GM18499 (cell line): ENCODE measurements around the gene TNK2.

ENCODE experiments used
- ATAC-seq: cut with Tn5 transposase; IDR thresholded peaks from one replicate; pipeline ENCODE4 v1.9.1; 2021; ENCODE audit warnings: moderate number of reproducible peaks; ENCODE audit not compliant: insufficient read depth, unreplicated experiment

Gene TNK2

DNA sequence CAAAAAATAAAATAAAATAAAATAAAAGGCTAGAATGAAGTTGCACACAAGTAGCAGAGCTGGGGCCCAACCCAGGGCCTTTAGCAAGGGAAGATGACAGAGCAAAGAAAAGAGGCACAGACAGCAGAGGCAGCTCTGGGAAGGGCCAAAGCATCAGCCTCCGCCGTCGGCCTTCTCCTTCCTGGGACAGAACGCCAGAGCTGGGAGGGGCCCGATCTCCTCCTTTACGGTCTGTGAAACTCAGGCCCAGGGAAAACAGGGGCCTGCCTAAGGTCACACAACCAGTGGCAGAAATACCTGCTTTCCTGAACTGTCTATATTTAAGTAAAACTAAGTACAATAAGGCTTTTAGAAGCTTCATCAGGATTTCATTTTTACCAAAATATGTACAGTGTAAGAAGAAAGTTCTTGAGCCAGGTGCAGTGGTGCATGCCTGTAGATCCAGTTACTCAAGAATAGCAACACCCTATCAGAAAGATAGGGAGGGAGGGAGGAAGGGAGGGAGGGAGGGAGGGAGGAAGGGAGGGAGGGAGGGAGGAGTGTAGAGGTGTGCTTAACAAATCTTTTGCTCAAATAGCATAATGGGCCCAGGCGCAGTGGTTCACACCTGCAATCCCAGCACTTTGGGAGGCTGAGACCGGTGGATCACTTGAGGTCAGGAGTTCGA, 53.6 kb downstream of the TNK2 start:
- no peak for ATAC-seq

DNA sequence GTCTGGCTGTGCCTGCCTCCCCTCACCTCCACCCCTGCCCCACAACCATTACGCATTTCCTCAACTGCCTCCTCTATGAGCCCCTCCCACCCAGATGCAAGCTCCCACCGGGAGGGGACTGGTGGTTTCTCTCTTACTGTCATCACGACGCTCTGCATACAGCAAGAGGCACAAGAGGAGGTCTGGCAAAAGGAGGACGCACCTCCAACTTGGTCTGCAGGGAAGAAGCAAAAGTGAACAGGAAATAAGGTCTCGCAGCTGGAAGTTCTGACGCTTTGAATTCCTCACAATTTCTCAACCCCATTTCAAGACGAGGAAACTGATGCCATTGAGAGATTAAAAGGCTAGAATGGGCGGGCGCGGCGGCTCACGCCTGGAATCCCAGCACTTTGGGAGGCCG, 54.4 kb downstream of the TNK2 start:
- no peak for ATAC-seq

DNA sequence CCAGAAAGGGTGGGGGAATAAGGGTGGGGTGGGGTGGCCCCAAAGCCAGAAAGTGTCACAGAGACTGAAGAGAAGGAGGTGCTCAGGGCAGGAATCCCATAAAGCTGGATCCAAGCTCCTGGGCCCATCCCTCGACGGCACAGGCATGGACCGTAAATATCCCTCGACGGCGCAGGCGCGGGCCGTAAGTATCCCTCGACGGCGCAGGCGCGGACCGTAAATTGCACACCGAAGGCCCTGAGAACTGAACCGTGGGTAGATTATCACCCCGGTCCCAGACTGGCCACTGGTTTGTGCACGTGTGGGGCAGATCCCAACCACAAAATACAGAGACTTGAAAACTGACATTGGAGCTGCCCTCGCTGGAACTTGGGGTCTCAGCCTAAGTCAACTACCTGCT, 55.3 kb downstream of the TNK2 start:
- ATAC-seq: no peak

DNA sequence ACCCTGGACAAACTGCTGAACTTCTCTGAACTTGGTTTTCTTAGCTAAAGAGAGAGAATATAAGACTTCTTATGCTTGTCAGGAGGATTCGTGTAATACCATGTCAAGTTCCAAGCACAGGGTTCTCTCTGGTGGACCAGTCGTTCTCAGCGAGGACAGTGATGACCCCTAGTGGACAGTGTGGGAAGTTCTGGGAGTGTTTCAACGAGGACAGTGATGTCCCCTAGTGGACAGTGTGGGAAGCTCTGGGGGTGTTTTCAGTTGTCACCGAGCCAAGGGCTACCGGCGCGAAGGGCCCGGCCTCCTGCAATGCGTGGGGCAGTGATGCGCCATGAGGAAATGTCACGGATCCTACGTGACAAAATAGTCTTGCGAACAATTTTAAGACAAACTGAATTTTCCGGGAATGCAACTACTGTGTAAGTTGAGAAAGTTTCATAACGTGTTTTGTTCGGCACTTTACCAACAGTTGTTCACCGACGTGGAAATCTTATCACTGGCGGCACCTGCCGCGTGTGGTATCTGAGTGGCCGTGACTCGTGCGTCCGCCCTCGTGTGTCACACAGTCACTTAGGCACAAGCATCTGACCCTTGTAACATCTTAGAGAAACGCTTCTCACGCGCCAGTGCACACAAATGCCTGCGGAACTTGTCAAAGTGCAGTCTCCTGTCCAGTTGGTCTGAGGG, 57.4 kb downstream of the TNK2 start:
- peak; percentile 62 for ATAC-seq

DNA sequence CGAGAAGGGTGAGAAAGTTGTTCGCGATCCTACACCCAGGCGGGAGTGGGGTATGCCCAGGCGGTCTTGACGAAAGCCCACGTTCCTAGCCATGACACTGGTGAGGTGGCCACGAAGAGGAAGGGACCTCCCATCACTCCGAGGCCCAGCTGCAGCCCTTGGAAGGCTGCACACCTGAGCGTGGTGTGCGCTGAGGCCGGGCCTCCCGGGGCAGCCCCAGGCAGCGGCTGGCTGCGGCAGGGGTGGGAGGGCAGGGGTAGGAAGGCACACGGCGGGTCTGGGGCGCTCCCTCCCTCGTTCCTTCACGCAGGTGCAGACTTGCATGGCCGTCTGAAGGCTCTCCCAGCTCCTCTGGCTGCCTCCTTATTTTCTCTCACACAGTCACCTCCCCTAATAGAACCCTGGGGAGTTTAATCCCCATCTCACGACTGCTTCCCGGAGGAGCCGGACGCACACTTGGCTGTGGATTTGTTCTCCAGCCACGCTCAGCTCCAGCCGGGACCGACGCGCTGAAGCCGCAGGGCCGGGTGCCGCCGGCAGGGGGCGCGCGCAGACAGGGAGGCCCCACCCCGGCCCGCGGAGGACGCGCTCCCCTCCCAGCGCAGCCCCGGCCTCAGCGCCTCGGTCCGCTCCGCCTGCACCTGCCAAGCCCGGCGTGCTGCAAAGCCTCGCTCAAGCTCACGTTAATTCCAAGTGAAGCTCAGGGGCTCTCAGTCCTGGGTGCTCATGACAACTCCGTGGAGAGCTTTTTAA, 58.9 kb downstream of the TNK2 start:
- ATAC-seq: no peak

DNA sequence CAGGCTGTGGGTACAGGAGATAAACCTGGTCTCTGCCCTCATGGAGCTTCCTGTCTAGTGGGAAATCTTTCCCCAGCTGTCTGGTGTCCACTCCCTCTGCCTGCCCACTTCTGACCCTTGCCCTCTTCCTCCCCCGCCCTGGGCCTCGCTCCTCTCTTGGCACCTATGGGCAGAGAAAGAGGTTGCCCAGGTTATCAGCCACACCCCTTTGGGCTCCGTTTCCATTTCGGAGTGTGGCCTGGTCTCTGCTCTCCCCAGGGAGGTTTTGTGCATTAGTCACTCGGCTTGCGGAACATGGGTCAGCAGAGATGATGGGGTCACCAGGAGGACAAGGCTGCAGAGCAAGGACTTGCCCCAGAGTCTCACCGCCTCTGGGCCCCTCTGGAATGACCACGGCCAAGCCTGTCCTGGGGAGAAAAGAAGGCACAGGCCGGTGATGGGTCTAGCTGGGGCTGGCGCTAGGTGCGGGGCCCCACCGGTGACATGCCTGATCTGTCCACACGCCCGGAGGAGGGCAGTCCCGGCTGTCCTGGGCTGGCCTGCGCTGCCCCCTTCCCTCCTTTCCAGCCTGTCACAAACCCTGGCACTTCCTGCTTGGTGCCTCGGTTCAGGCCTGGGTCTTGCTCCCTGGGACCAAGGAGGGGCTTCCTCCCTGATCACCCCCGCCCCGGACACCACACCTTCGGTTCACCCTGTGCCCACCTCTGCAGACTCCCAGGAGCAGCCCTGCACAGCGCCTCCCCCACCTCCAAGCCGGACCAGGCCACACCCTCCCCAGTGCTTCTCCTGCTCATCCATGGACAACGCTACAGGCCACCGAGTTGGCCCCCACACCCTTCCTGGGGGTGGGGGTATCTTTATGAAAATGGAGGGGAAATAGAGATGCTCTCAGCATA, 61.0 kb downstream of the TNK2 start:
- no peak for ATAC-seq

DNA sequence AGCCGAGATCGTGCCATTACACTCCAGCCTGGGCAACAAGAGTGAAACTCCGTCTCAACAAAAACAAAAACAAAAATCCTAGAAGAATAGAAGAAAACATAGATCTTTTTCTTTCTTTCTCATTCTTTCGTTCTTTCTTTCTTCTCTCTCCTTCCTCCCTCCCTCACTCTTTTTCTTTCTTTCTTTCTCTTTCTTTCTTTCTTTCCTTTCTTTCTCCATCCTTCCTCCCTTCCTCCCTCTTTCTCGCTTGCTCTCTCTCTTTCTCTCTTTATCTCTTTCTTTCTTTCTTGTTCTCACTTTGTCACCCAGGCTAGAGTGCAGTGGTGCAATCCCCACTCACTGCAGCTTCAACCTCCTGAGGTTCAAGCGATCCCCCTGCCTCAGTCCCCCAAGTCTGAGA, 62.9 kb downstream of the TNK2 start:
- ATAC-seq: no peak

DNA sequence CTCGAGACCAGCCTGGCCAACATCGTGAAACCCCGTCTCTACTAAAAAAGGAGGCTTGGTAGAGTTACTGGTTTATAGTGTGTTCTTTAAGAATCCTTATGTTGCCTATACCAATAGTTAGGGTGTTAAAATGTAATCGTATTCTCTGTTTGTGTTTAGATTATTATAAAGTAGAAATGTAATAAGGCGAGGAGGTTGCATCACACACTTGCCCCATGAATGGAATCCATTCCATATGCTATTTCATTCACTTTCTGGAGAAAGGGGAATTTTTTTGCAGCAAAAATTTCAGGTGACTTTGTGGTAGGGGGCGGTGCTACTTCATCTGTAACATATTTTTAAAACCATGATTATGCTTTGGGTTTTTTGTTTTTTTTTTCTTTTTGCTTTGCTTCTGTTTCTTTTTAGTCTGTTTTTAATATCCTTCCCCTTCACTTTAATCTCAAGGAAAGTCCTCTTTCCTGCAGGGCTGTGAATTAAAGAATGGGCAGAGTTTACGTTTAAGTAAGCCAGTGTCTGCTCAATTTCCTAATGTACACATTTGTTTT, 63.6 kb downstream of the TNK2 start:
- ATAC-seq: no peak

DNA sequence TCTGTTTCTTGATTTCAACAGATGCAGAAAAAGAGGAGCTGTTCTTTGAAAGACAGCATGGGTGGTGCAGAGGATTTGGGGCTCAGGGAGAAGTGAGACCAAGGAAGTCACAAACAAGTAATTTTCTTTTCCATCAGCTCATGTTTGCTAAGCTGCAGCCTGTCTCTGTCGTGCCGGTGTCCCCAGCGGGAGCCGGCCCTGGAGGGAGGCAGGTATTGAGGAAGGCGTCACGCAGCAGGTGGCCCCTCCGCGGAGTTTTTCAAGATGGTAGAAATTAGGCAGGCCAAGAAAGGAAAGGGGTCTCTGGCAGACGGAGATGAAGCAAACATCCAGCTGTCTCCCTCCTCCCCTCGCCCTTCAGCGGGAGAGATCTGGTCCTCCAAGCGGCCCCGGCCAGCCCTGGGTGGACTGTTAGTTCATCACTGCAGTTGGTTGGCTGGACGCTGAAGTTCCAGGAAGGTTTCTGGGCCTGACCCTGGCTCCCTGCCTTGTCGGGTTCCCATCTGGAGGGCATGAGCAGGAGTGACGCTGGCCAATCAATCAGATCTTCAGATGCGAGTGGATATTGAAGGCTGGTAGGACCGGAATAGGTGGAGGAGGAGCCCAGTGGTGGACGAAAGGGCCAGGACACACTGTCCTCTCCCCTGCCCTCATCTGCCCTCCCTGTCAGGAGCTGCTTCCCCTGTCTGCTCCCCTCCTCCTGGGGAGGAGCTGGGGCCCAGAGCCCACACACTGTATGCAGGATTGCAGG, 68.9 kb downstream of the TNK2 start:
- ATAC-seq: no peak

DNA sequence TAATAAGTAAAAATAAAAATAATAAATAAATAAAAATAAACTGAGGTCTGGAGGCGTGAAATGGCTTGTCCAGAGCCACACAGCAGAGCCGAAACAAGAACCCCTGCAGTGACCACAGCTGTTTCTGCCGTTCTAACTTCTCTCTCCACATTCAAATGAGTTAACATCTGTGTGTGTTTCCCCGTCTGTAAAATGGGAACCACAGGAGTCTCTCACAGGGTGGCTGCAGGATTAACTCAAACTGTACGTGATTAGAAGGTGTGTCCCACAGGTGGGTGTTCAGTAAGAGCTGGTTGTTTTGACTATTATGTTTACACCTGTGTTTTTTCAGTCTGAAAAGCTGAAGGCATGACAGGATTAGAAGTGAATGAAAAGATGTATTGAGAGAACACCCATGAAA, 69.6 kb downstream of the TNK2 start:
- no peak for ATAC-seq

DNA sequence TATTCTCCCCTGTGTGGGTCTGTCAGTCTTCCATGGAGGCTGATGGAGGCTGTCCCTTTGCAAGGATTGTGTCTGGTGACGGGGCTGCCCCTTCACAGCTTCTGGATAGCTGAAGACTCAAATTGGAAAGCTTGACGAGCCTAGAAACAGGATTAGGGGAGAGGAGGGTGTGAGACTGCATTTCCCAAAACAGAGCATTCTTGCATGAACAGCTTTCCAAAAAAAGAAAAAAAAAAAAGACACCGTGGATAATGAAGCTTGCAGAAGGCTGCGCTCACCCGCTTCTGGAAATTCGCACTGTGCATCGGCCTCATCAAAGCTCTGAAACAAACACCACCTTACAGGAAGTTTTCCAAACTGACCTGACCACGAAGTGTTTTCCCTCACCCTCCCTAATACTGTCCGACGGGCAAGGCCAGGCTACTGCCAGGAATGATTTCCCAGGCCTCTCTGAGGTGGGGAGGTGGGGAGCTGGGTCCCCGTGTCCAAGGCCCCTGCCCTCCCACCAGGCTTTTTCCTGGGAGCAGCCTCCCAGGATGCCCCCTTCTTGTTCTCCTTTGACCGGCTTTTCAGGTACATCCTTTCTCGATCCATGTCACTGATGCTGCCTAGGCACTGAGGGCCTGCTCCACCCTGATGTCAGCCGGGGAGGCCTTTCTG, 71.7 kb downstream of the TNK2 start:
- no peak for ATAC-seq

DNA sequence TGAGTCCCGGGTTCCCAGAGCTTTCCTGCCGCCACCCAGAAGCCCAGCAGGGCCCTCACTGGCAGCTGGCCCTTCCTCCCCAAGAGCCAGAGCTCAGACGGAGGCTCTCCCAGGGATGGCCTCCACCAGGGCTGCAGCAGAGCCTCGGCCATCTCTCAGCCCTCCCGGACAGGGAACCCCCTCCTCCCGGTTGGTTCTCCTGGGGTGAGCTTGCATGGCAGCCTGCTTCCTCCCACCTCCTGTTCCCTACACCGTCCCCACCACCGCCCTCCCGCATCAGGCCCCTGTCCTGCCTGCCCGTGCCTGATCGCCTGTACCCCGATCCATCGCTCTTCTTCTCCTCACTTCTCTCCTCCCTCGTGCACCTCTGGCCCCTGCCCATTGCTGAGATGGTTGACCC, 72.6 kb downstream of the TNK2 start:
- no peak for ATAC-seq

DNA sequence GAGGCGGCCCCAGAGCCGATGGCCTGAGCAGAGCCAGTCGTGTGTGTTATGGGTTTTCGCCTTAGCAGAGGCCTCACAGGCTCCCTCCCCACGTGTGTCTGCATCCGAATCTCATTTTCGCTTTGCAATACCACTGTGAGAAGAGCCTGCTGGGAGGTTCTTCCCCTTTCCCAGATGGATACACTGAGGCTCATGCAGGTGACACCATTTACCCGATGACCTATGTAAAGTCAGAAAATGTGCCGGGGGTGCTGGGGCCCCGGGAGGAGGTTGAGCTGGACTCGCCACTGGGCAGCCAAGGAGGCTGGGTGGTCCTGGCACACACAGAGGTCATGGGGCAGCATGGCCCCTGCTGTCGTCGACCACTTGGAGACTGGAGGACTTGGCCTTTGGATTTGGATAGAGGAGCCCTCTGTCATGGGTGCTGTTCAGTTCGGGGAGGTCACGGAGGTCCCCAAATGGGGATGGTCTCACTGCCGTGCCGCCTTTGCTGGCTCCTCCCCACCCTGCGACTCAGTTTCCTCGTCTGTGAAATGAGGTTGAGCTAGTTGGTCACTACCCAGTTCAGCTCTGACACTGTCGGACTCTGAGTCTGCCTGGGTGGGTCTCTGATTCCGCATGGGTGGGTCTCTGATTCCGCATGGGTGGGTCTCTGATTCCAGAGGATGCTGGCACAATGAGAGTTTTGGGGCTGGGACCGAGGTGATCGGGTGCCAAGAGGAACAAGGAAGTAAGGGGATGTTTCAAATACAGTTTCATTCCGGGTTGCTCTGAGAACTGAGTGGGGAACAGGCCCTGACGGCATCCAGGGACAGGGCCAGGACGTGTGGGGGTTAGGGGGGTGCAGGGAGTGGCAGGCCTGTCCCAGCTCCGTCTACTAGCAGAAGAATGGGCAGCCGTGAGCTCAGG, 73.4 kb downstream of the TNK2 start:
- no peak for ATAC-seq

DNA sequence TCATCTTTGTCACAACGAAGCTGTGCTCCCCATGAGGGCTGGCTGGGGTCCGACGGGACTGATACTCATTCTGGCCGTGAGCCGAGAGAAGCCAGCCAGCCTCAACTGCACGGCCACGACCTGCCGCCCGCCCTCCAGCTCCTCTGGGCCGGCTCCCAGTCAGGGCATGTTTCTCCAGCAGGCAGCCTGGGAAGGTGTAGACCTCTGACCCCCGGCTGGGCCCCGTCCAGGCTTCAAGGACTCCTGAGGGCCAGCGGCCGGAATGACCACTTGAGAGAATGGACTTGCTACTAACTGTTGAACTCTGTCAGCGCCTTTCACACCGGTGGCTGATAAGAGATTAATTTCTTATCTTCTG, 78.5 kb downstream of the TNK2 start:
- no peak for ATAC-seq

DNA sequence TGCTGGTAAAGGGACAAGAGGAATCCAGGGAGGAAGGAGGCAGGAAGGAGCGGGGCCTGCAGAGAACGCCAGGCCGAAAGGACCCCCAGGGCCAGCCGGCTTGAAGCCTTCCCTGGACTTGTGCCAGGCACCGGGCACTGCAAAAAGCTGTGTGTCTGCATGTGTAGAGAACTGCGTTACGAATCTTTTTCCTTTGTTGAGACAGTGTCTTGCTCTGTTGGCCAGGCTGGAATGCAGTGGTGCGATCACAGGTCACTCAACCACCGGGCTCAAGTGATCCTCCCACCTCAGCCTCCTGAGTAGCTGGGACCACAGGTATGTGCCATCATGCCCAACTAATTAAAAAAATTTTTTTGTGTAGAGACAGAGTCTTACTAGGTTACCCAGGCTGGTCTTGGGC, 79.6 kb downstream of the TNK2 start:
- ATAC-seq: no peak

DNA sequence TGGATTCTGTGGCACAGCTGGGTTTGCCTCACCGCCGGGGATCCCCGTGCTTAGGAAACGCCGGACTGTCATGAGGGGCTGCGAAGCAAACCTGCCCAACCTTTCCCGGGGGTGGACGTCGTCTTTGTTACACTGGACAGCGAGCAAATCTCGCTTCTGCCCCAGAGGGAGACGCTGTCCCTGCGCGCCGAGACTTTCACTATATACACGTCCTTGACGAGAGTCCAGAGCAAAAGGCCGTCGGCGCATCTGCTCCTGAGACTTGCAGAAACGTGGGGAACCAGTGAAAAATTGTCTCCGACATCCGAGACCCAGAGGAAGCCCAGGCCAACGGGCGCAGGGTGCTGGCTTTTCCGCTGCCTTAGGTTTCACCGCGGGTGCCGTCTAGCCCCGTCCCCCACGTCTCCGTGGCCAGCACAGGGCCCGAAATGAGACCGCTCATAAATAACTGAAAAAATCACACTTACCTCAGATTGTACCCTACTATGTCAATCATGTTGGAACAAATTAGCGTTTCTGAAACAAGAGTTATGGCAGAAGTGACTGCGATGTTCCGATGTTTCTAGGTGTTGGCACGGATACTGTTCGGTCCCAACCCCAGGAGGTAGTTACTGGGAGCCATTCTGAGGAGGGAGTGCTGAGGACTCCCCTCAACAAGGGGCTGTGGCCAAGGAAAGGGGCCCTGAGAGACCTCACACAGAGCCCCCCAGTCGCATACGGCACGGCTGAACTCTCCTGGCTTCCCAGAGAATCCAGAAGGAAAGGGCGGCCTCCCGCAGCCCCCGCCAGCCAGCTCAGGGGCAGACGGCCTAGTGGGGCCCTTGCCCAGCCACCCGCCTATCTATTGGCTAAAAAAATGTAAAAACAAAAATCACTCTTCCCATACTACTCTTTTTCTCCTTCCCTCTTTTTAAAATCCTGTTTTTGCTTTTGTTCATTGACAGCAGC, 82.2 kb downstream of the TNK2 start:
- ATAC-seq: no peak

DNA sequence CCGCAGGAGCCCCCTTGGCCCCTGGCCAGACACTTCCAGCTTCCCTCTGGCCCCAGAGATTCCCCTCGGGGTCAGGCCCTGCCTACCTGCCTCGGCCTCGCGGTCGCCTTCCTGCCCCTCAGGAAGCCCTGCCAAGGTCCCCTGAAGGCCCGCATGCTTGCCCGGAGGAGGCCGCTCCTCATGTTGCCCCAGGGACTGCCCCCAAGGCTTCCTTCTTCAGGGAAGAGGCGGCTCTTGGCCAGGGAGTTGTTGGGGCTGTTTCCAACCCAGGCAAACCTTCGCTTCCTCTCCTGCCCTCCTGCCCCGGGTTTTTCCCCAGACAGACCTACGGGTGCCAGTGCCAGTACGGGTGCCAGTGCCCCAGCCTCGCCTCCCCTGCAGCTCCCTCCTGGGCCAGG, 83.2 kb downstream of the TNK2 start:
- no peak for ATAC-seq
